K562 (cell line): ENCODE measurements around the gene PLPP6. TPM values are rescaled to one million over a fixed set of nuclear protein-coding genes. Genes with fewer than 3 reads are reported as not detected.

ENCODE experiments used
- ATF2 ChIP-seq: sonication (generic); formaldehyde crosslinking; IDR thresholded peaks from 2 replicates; pipeline ENCODE4 v1.8.1; 2022; ENCODE audit warnings: missing genetic modification reagents
- ATF7 ChIP-seq: fragments of 450-650 bp; IDR thresholded peaks from 2 replicates; pipeline ENCODE4 v1.7.1; 2014; ENCODE audit warnings: mild to moderate bottlenecking, moderate library complexity
- ELK3 ChIP-seq: fragments of 450-650 bp; formaldehyde crosslinking; IDR thresholded peaks from 2 replicates; pipeline ENCODE4 v1.4.0; 2020; ENCODE audit warnings: mild to moderate bottlenecking
- FOSL1 ChIP-seq: fragments of 200-800 bp; sonication (Bioruptor generic); conservative IDR thresholded peaks from 2 replicates; pipeline ENCODE4 v1.6.1; 2016; ENCODE audit warnings: missing genetic modification characterization, missing compliant biosample characterization
- HNRNPL ChIP-seq: fragments of 200-400 bp; formaldehyde crosslinking; IDR thresholded peaks from 2 replicates; pipeline ENCODE4 v1.6.1; 2017; ENCODE audit warnings: low read depth, mild to moderate bottlenecking, low read length
- LCOR ChIP-seq: sonication (generic); formaldehyde crosslinking; IDR thresholded peaks from 2 replicates; pipeline ENCODE4 v1.8.0; 2022; ENCODE audit warnings: mild to moderate bottlenecking, missing genetic modification reagents
- NEUROD1 ChIP-seq: fragments of 150-350 bp; IDR thresholded peaks from 2 replicates; pipeline ENCODE4 v1.6.1; 2014; ENCODE audit warnings: borderline replicate concordance, low read length, low read depth; ENCODE audit not compliant: partially characterized antibody
- NR2C1 ChIP-seq, 2 experiments: fragments of 450-650 bp; IDR thresholded peaks; 2 replicates each; pipeline ENCODE4 v1.6.1; 2017; ENCODE audit warnings: mild to moderate bottlenecking in 2 of 2, antibody characterized with exemption in 1 of 2, inconsistent platforms in 1 of 2, missing compliant biosample characterization in 1 of 2, missing genetic modification characterization in 1 of 2
- PPARD ChIP-seq: fragments of 250-450 bp; sonication (Bioruptor Pico); IDR thresholded peaks from 2 replicates; pipeline ENCODE4 v1.8.0; 2022; ENCODE audit warnings: inconsistent platforms, mild to moderate bottlenecking, moderate library complexity
- RB1 ChIP-seq: fragments of 450-650 bp; IDR thresholded peaks from 2 replicates; pipeline ENCODE4 v1.6.1; 2017; ENCODE audit warnings: low read depth, mild to moderate bottlenecking
- RNF2 ChIP-seq: sonication (generic); IDR thresholded peaks from 2 replicates; pipeline ENCODE4 v1.6.1; 2016
- TAF7 ChIP-seq: fragments of 450-650 bp; IDR thresholded peaks from 2 replicates; pipeline ENCODE4 v1.6.1; 2016; ENCODE audit warnings: missing genetic modification characterization, missing compliant biosample characterization
- TCF7 ChIP-seq: sonication (generic); IDR thresholded peaks from 2 replicates; pipeline ENCODE4 v1.6.1; 2016; ENCODE audit warnings: antibody characterized with exemption, borderline replicate concordance
- U2AF2 ChIP-seq: fragments of 200-400 bp; formaldehyde crosslinking; optimal IDR thresholded peaks from 2 replicates; pipeline ENCODE3; 2017; ENCODE audit warnings: low read depth, mild to moderate bottlenecking, low read length
- ZBTB12 ChIP-seq: fragments of 250-450 bp; sonication (Bioruptor Pico); IDR thresholded peaks from 2 replicates; pipeline ENCODE4 v1.4.0; 2020
- ZBTB43 ChIP-seq: sonication (generic); formaldehyde crosslinking; IDR thresholded peaks from 2 replicates; pipeline ENCODE4 v1.8.0; 2023; ENCODE audit warnings: mild to moderate bottlenecking, missing genetic modification reagents
- ZNF212 ChIP-seq: fragments of 450-650 bp; formaldehyde crosslinking; IDR thresholded peaks from 2 replicates; pipeline ENCODE4 v1.4.0; 2020; ENCODE audit warnings: mild to moderate bottlenecking
- ZNF311 ChIP-seq: fragments of 250-450 bp; sonication (Bioruptor Pico); IDR thresholded peaks from 2 replicates; pipeline ENCODE4 v1.4.0; 2020; ENCODE audit warnings: mild to moderate bottlenecking, moderate library complexity
- ZNF592 ChIP-seq: fragments of 450-650 bp; IDR thresholded peaks from 2 replicates; pipeline ENCODE4 v1.6.1; 2017; ENCODE audit warnings: antibody characterized with exemption, mild to moderate bottlenecking
- polyA plus RNA-seq, 8 experiments: library from polyadenylated mRNA; depleted of rRNA in 4 of 8; stranded (reverse) in 5 of 8; unstranded in 3 of 8; fragments of >200 nt; fragmentation: Nextera tagmentation in 2 of 8; fragmentation: Illumina TruSeq in 1 of 8; extraction: Ambion mirVana in 2 of 8; extraction: Trizol in 1 of 8; gene quantifications; 2 replicates each; pipeline versions ENCODE4 v1.2.1 to v1.2.3, GENCODE V29; 2011 to 2014; ENCODE audit warnings: inconsistent platforms in 1 of 8, missing spikeins in 1 of 8
- total RNA-seq, 7 experiments: library from RNA; depleted of rRNA in 6 of 7; stranded (reverse); fragments of >200 nt in 6 of 7; fragmentation: Illumina TruSeq in 2 of 7; extraction: Trizol in 2 of 7; gene quantifications; 2 replicates each; pipeline versions ENCODE4 v1.2.1 to v1.2.3, GENCODE V29; 2011 to 2021; ENCODE audit warnings: low replicate concordance in 1 of 7

Gene PLPP6
- total and polyA plus RNA-seq, 9 of the 15 experiments (the other 6 are each of a cell fraction or from before 2014, with no cell fraction given) = 1.9 to 8.9 (median 5.6) TPM

GRCh38 chr9:4679268-4680172 is 17.4 kb downstream of the PLPP6 start, which contains the start of gene CDC37L1 (continued):
- TF ChIP-seq ATF7 (peak; percentile 82), ZNF311 (no peak), PPARD (CRISPR knock-in tag) (no peak), TAF7 (tag) (no peak), NEUROD1 (peak; percentile 63), RNF2 (no peak), ATF2 (CRISPR knock-in tag) (no peak), ELK3 (CRISPR knock-in tag) (no peak), ZNF592 (peak; percentile 52; the same call in 1 of the 2 replicates), ZNF212 (CRISPR knock-in tag) (no peak), HNRNPL (no peak), U2AF2 (no peak), ZBTB43 (CRISPR knock-in tag) (no peak), TCF7 (peak; percentile 61; the same call in 1 of the 2 replicates), ZBTB12 (CRISPR knock-in tag) (peak; percentile 82), FOSL1 (peak; percentile 32), RB1 (no peak; the same call in 1 of the 2 replicates), LCOR (CRISPR knock-in tag) (peak; percentile 11; the same call in 1 of the 2 replicates), NR2C1 (IDR thresholded peaks at IDR 0.05) (no peak), NR2C1 (tag; IDR thresholded peaks at IDR 0.05) (peak; percentile 71)
